Breast epithelium (tissue), 3 donors: ENCODE results near the gene WDR5B.

Experiments used
- POLR2AphosphoS5 ChIP-seq, 3 donors: sonication (generic); formaldehyde crosslinking; IDR thresholded peaks; one replicate each; pipeline ENCODE4 v1.6.1; 2017; ENCODE audit warnings: antibody characterized with exemption in 3 of 3
- TF ChIP-seq, protein P1 (sequence below), 3 donors: fragments of 450-650 bp; IDR thresholded peaks; one replicate each; pipeline ENCODE4 v1.5.1; 2016 to 2017; ENCODE audit warnings: antibody characterized with exemption in 3 of 3, mild to moderate bottlenecking in 3 of 3, moderate library complexity in 3 of 3

DNA sequence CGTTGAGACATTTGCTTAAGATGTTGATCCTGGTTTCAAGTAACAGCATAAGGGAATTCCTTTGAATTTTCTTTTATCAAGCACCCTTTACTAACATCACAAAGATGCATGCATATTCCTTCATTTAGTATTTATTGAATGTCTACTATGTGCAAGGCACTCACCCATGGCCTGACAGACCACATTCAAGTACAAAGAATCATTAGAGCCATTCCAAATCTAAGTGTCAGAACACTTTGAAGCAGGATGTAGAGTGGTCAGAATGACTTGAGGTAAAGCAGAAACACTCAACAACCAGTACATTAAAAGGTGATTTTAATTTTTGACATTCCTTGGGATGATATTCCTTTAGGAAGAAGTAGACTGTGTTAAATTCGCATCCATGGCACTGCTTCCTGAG, 6.0 kb upstream of the WDR5B start:
- TF ChIP-seq, protein P1, sequence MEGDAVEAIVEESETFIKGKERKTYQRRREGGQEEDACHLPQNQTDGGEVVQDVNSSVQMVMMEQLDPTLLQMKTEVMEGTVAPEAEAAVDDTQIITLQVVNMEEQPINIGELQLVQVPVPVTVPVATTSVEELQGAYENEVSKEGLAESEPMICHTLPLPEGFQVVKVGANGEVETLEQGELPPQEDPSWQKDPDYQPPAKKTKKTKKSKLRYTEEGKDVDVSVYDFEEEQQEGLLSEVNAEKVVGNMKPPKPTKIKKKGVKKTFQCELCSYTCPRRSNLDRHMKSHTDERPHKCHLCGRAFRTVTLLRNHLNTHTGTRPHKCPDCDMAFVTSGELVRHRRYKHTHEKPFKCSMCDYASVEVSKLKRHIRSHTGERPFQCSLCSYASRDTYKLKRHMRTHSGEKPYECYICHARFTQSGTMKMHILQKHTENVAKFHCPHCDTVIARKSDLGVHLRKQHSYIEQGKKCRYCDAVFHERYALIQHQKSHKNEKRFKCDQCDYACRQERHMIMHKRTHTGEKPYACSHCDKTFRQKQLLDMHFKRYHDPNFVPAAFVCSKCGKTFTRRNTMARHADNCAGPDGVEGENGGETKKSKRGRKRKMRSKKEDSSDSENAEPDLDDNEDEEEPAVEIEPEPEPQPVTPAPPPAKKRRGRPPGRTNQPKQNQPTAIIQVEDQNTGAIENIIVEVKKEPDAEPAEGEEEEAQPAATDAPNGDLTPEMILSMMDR (IDR thresholded peaks at IDR 0.05) = no peak
- no peak for TF ChIP-seq POLR2AphosphoS5 (IDR thresholded peaks at IDR 0.05)
